HepG2 (cell line): ENCODE data around the gene MT1M. TPM values are rescaled to one million over a fixed set of nuclear protein-coding genes. Genes with fewer than 3 reads are reported as not detected.

Experiments
- GMEB1 ChIP-seq: sonication (generic); formaldehyde crosslinking; IDR thresholded peaks from 2 replicates; pipeline ENCODE4 v1.5.1; 2020; ENCODE audit warnings: missing genetic modification reagents, mild to moderate bottlenecking, borderline replicate concordance
- JDP2 ChIP-seq: sonication (generic); formaldehyde crosslinking; IDR thresholded peaks from 2 replicates; pipeline ENCODE4 v1.8.1; 2022; ENCODE audit warnings: missing genetic modification reagents, borderline replicate concordance
- KAT8 ChIP-seq: IDR thresholded peaks from 2 replicates; pipeline ENCODE4 v1.6.1; 2016; ENCODE audit warnings: missing genetic modification reagents, missing compliant biosample characterization
- KDM5B ChIP-seq: sonication (generic); formaldehyde crosslinking; IDR thresholded peaks from 2 replicates; pipeline ENCODE4 v1.4.0; 2020; ENCODE audit warnings: missing genetic modification reagents, mild to moderate bottlenecking, borderline replicate concordance
- MED8 ChIP-seq: sonication (generic); formaldehyde crosslinking; IDR thresholded peaks from 2 replicates; pipeline ENCODE4 v1.8.1; 2023; ENCODE audit warnings: mild to moderate bottlenecking, missing genetic modification reagents; ENCODE audit not compliant: insufficient replicate concordance
- MYC ChIP-seq: sonication (generic); formaldehyde crosslinking; IDR thresholded peaks from 2 replicates; pipeline ENCODE4 v1.9.0; 2021; ENCODE audit warnings: missing genetic modification reagents, borderline replicate concordance
- RAD21 ChIP-seq: fragments of 450-650 bp; formaldehyde crosslinking; IDR thresholded peaks from 2 replicates; pipeline ENCODE4 v1.5.0; 2020; ENCODE audit warnings: mild to moderate bottlenecking
- SALL2 ChIP-seq: sonication (generic); formaldehyde crosslinking; IDR thresholded peaks from 2 replicates; pipeline ENCODE4 v1.8.1; 2023; ENCODE audit warnings: mild to moderate bottlenecking, missing genetic modification reagents, inconsistent platforms
- SATB2 ChIP-seq: sonication (generic); formaldehyde crosslinking; IDR thresholded peaks from 2 replicates; pipeline ENCODE4 v1.5.0; 2020; ENCODE audit warnings: missing genetic modification reagents
- SMYD3 ChIP-seq: sonication (generic); formaldehyde crosslinking; IDR thresholded peaks from 2 replicates; pipeline ENCODE4 v1.8.1; 2023; ENCODE audit warnings: mild to moderate bottlenecking, missing genetic modification reagents
- SP5 ChIP-seq: IDR thresholded peaks from 2 replicates; pipeline ENCODE4 v1.6.1; 2016; ENCODE audit warnings: low read depth, borderline replicate concordance
- TBX2 ChIP-seq: sonication (generic); formaldehyde crosslinking; IDR thresholded peaks from 2 replicates; pipeline ENCODE4 v1.5.0; 2020; ENCODE audit warnings: missing genetic modification reagents, mild to moderate bottlenecking, borderline replicate concordance
- TEAD2 ChIP-seq: sonication (generic); formaldehyde crosslinking; IDR thresholded peaks from 2 replicates; pipeline ENCODE4 v1.9.0; 2021; ENCODE audit warnings: missing genetic modification reagents
- TIGD3 ChIP-seq: sonication (generic); formaldehyde crosslinking; IDR thresholded peaks from 2 replicates; pipeline ENCODE4 v1.5.1; 2020; ENCODE audit warnings: mild to moderate bottlenecking, missing genetic modification reagents, borderline replicate concordance
- XBP1 ChIP-seq: sonication (generic); formaldehyde crosslinking; IDR thresholded peaks from 2 replicates; pipeline ENCODE4 v1.5.0; 2020; ENCODE audit warnings: missing genetic modification reagents
- ZBTB46 ChIP-seq: sonication (generic); formaldehyde crosslinking; IDR thresholded peaks from 2 replicates; pipeline ENCODE4 v1.4.0; 2020; ENCODE audit warnings: mild to moderate bottlenecking, missing genetic modification reagents, borderline replicate concordance
- ZNF615 ChIP-seq: sonication (generic); formaldehyde crosslinking; IDR thresholded peaks from 2 replicates; pipeline ENCODE4 v1.5.0; 2020; ENCODE audit warnings: mild to moderate bottlenecking, missing genetic modification reagents, borderline replicate concordance
- ZNF644 ChIP-seq: IDR thresholded peaks from 2 replicates; pipeline ENCODE4 v1.6.1; 2016; ENCODE audit warnings: low read depth
- ZSCAN30 ChIP-seq: sonication (generic); formaldehyde crosslinking; IDR thresholded peaks from 2 replicates; pipeline ENCODE4 v1.5.0; 2020; ENCODE audit warnings: mild to moderate bottlenecking, missing genetic modification reagents
- polyA plus RNA-seq, 8 experiments: library from polyadenylated mRNA; depleted of rRNA in 3 of 8; stranded (reverse) in 7 of 8; unstranded in 1 of 8; fragments of >200 nt; fragmentation: Illumina TruSeq in 4 of 8; extraction: Trizol in 4 of 8; gene quantifications; 2 replicates each; pipeline versions ENCODE4 v1.2.1 to v1.2.3, GENCODE V29; 2011 to 2016; ENCODE audit warnings: low read depth in 4 of 8, missing spikeins in 1 of 8, mixed read lengths in 1 of 8; ENCODE audit not compliant: insufficient read depth in 1 of 8
- total RNA-seq, 5 experiments: library from RNA; depleted of rRNA; stranded (reverse); fragments of >200 nt; fragmentation: Illumina TruSeq; extraction: Trizol; gene quantifications; 2 replicates each; pipeline ENCODE4 v1.2.3, GENCODE V29; 2016; ENCODE audit warnings: low read depth in 1 of 5
- TF ChIP-seq, protein P1 (sequence below): IDR thresholded peaks from 2 replicates; pipeline ENCODE4 v1.6.1; 2012; ENCODE audit warnings: inconsistent platforms
- TF ChIP-seq, protein P2 (sequence below): fragments of 450-650 bp; IDR thresholded peaks from 2 replicates; pipeline ENCODE4 v1.6.1; 2016
- TF ChIP-seq, protein P3 (sequence below): sonication (generic); formaldehyde crosslinking; IDR thresholded peaks from 2 replicates; pipeline ENCODE4 v1.9.0; 2021; ENCODE audit warnings: missing genetic modification reagents, mild to moderate bottlenecking, borderline replicate concordance

Gene MT1M
- total and polyA plus RNA-seq, 2 of the 13 experiments (the other 11 are each of a cell fraction or from before 2014, with no cell fraction given): 4.6 TPM; not detected in 1

DNA sequence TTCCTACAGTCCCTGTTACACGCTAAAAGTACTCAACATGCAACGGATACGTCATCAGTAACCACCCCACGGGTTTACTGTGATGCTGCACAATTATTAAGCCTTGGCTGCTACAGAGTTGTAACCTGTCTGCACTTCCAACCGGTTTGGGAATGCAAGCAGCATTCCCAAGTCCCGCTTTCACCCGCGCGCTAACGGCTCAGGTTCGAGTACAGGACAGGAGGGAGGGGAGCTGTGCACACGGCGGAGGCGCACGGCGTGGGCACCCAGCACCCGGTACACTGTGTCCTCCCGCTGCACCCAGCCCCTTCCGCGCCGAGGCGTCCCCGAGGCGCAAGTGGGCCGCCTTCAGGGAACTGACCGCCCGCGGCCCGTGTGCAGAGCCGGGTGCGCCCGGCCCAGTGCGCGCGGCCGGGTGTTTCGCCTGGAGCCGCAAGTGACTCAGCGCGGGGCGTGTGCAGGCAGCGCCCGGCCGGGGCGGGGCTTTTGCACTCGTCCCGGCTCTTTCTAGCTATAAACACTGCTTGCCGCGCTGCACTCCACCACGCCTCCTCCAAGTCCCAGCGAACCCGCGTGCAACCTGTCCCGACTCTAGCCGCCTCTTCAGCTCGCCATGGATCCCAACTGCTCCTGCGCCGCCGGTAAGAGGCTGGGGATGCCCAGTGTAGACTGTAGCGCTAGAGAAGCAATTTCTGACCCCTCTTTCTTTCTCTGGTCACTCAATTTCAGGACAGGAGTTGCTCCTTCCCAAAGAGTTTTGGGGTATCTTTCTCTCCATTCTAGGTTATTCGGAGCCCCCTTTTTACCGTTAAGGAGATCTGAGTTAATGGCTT is 24.2 kb upstream of the MT1M start, which contains the start of gene MT2A (continued):
- TF ChIP-seq KAT8 (CRISPR knock-in tag) (peak; percentile 69; the same call in 1 of the 2 replicates), XBP1 (CRISPR knock-in tag) (peak; percentile 58), ZNF615 (CRISPR knock-in tag) (no peak), MYC (CRISPR knock-in tag) (peak; percentile 88), SP5 (CRISPR knock-in tag) (peak; percentile 87), ZNF644 (CRISPR knock-in tag) (peak; percentile 60; the same call in 1 of the 2 replicates), KDM5B (CRISPR knock-in tag) (peak; percentile 91), GMEB1 (CRISPR knock-in tag) (peak; percentile 49; the same call in 1 of the 2 replicates), TEAD2 (CRISPR knock-in tag) (no peak), MED8 (CRISPR knock-in tag) (peak; percentile 92), ZBTB46 (CRISPR knock-in tag) (no peak), ZSCAN30 (CRISPR knock-in tag) (no peak), JDP2 (CRISPR knock-in tag) (no peak; the same call in 1 of the 2 replicates), RAD21 (CRISPR knock-in tag) (peak; percentile 73), SATB2 (CRISPR knock-in tag) (no peak; the same call in none of the 2 replicates), SALL2 (CRISPR knock-in tag) (peak; percentile 96), SMYD3 (CRISPR knock-in tag) (peak; percentile 71; the same call in 1 of the 2 replicates), TIGD3 (CRISPR knock-in tag) (no peak), TBX2 (CRISPR knock-in tag) (peak; percentile 91)
- TF ChIP-seq, protein P1, sequence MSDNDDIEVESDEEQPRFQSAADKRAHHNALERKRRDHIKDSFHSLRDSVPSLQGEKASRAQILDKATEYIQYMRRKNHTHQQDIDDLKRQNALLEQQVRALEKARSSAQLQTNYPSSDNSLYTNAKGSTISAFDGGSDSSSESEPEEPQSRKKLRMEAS: peak; percentile 91
- TF ChIP-seq, protein P2, sequence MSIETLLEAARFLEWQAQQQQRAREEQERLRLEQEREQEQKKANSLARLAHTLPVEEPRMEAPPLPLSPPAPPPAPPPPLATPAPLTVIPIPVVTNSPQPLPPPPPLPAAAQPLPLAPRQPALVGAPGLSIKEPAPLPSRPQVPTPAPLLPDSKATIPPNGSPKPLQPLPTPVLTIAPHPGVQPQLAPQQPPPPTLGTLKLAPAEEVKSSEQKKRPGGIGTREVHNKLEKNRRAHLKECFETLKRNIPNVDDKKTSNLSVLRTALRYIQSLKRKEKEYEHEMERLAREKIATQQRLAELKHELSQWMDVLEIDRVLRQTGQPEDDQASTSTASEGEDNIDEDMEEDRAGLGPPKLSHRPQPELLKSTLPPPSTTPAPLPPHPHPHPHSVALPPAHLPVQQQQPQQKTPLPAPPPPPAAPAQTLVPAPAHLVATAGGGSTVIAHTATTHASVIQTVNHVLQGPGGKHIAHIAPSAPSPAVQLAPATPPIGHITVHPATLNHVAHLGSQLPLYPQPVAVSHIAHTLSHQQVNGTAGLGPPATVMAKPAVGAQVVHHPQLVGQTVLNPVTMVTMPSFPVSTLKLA: peak; percentile 82
- TF ChIP-seq, protein P3, sequence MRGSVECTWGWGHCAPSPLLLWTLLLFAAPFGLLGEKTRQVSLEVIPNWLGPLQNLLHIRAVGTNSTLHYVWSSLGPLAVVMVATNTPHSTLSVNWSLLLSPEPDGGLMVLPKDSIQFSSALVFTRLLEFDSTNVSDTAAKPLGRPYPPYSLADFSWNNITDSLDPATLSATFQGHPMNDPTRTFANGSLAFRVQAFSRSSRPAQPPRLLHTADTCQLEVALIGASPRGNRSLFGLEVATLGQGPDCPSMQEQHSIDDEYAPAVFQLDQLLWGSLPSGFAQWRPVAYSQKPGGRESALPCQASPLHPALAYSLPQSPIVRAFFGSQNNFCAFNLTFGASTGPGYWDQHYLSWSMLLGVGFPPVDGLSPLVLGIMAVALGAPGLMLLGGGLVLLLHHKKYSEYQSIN (CRISPR knock-in tag): 0 out of 2 replicates have a peak, but pooled peaks have one; percentile 74
